Liver (tissue), 3 donors: ENCODE data around the gene APOBEC3G.

ENCODE experiments used
- GABPA ChIP-seq, 2 donors: IDR thresholded peaks in 1 of 2; conservative IDR thresholded peaks in 1 of 2; 2 replicates each; pipeline ENCODE4 v1.6.1; 2016; ENCODE audit warnings: antibody characterized with exemption in 2 of 2, mild to moderate bottlenecking in 1 of 2, moderate library complexity in 1 of 2
- RAD21 ChIP-seq, 2 donors: IDR thresholded peaks; 2 replicates each; pipeline ENCODE4 v1.6.1; 2016; ENCODE audit warnings: antibody characterized with exemption in 2 of 2, mild to moderate bottlenecking in 2 of 2
- SP1 ChIP-seq: IDR thresholded peaks from 2 replicates; pipeline ENCODE4 v1.6.1; 2018; ENCODE audit warnings: antibody characterized with exemption, mild to moderate bottlenecking
- TAF1 ChIP-seq: conservative IDR thresholded peaks from 2 replicates; pipeline ENCODE4 v1.6.1; 2016; ENCODE audit warnings: antibody characterized with exemption, mild to moderate bottlenecking
- TF ChIP-seq, protein P1 (sequence below): fragments of 150-350 bp; IDR thresholded peaks from 2 replicates; pipeline ENCODE4 v1.5.1; 2017; ENCODE audit warnings: improper control_type of control experiment, low read depth, low read length; ENCODE audit not compliant: missing input control
- TF ChIP-seq, protein P2 (sequence below): IDR thresholded peaks from 2 replicates; pipeline ENCODE4 v1.6.1; 2016; ENCODE audit warnings: antibody characterized with exemption
- TF ChIP-seq, protein P3 (sequence below): IDR thresholded peaks from 2 replicates; pipeline ENCODE4 v1.6.1; 2016; ENCODE audit warnings: antibody characterized with exemption
- donor health status: healthy.
- donor health status: healthy.

DNA sequence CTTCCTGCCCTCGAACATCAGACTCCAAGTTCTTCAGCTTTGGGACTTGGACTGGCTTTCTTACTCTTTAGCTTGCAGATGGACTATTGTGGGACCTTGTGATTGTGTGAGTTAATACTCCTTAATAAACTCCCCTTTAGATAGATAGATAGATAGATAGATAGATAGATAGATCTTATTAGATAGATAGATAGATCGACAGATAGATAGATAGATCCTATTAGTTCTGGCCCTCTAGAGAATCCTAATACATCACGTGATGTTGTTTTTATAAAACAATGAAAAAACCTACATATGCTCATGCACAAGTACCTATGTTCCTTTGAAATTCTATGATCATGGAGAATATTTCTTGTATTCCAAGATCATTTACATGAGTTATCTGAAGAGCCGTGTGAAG is 43.9 kb downstream of the APOBEC3G start:
- TF ChIP-seq TAF1 (no peak), GABPA (IDR thresholded peaks at IDR 0.05 in 1 of 2, conservative IDR thresholded peaks at IDR 0.05 in 1 of 2) (no peak), RAD21 (IDR thresholded peaks at IDR 0.05) (no peak), SP1 (no peak)
- TF ChIP-seq, protein P1, sequence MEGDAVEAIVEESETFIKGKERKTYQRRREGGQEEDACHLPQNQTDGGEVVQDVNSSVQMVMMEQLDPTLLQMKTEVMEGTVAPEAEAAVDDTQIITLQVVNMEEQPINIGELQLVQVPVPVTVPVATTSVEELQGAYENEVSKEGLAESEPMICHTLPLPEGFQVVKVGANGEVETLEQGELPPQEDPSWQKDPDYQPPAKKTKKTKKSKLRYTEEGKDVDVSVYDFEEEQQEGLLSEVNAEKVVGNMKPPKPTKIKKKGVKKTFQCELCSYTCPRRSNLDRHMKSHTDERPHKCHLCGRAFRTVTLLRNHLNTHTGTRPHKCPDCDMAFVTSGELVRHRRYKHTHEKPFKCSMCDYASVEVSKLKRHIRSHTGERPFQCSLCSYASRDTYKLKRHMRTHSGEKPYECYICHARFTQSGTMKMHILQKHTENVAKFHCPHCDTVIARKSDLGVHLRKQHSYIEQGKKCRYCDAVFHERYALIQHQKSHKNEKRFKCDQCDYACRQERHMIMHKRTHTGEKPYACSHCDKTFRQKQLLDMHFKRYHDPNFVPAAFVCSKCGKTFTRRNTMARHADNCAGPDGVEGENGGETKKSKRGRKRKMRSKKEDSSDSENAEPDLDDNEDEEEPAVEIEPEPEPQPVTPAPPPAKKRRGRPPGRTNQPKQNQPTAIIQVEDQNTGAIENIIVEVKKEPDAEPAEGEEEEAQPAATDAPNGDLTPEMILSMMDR: no peak
- TF ChIP-seq, protein P2, sequence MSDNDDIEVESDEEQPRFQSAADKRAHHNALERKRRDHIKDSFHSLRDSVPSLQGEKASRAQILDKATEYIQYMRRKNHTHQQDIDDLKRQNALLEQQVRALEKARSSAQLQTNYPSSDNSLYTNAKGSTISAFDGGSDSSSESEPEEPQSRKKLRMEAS: no peak
- TF ChIP-seq, protein P3, sequence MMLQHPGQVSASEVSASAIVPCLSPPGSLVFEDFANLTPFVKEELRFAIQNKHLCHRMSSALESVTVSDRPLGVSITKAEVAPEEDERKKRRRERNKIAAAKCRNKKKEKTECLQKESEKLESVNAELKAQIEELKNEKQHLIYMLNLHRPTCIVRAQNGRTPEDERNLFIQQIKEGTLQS: no peak
